Stimulated activated CD4-positive, alpha-beta T cell treated with anti-CD3 and anti-CD28 coated beads, Interleukin-15, amount 100 ng/mL, for 48 hours (primary cell): ENCODE data around the gene GRID1.
"Not testable (repeated sequence)": the region's sequence is repeated elsewhere in the genome, so short reads cannot be mapped to it uniquely, and the experiment has no call there.

Experiments
- DNase-seq, 2 donors: peaks; one replicate each; pipeline ENCODE4 v3.0.0-alpha.2; 2020; ENCODE audit warnings: low read depth in 2 of 2

The GRID1 gene

GRCh38 chr10:86043236-86043635, 323.4 kb downstream of the GRID1 start:
- DNase-seq, result no peak

GRCh38 chr10:86042161-86042560, 324.4 kb downstream of the GRID1 start:
- no peak for DNase-seq

- no peak for DNase-seq
These were observed 325.5 kb downstream of the GRID1 start for GRCh38 chr10:86041116-86041515.

- no peak for DNase-seq
These were observed 328.2 kb downstream of the GRID1 start for GRCh38 chr10:86038371-86038770.

GRCh38 chr10:86037096-86037495, 329.5 kb downstream of the GRID1 start:
- no peak for DNase-seq

GRCh38 chr10:86036544-86036831, 330.1 kb downstream of the GRID1 start:
- no peak for DNase-seq

- no peak for DNase-seq
These were observed 330.6 kb downstream of the GRID1 start for GRCh38 chr10:86035791-86036543.

GRCh38 chr10:86034710-86035109, 331.9 kb downstream of the GRID1 start:
- DNase-seq, result no peak

- DNase-seq, result no peak
These were observed 333.0 kb downstream of the GRID1 start for GRCh38 chr10:86033581-86033980.

GRCh38 chr10:86032087-86032486, 334.5 kb downstream of the GRID1 start:
- DNase-seq, result not testable (repeated sequence)

GRCh38 chr10:86030312-86030711, 336.3 kb downstream of the GRID1 start:
- no peak for DNase-seq

GRCh38 chr10:86027346-86027745, 339.2 kb downstream of the GRID1 start:
- DNase-seq, result no peak

GRCh38 chr10:86025509-86025908, 341.1 kb downstream of the GRID1 start:
- no peak for DNase-seq

GRCh38 chr10:86024281-86025041, 342.1 kb downstream of the GRID1 start:
- no peak for DNase-seq

- DNase-seq, result no peak
These were observed 342.7 kb downstream of the GRID1 start for GRCh38 chr10:86023931-86024280.

GRCh38 chr10:86023336-86023735, 343.3 kb downstream of the GRID1 start:
- DNase-seq, result no peak

- DNase-seq, result no peak
These were observed 343.7 kb downstream of the GRID1 start for GRCh38 chr10:86022906-86023305.

GRCh38 chr10:86020134-86020533, 346.5 kb downstream of the GRID1 start:
- DNase-seq, result no peak

- DNase-seq, result no peak
These were observed 347.5 kb downstream of the GRID1 start for GRCh38 chr10:86019141-86019540.

- DNase-seq, result no peak
These were observed 347.9 kb downstream of the GRID1 start for GRCh38 chr10:86018735-86019058.

- no peak for DNase-seq
These were observed 348.5 kb downstream of the GRID1 start for GRCh38 chr10:86017841-86018734.

GRCh38 chr10:86013568-86013967, 353.0 kb downstream of the GRID1 start:
- DNase-seq, result no peak

- DNase-seq, result no peak
These were observed 359.4 kb downstream of the GRID1 start for GRCh38 chr10:86007171-86007570.
